HepG2 (cell line): ENCODE measurements around the gene LATS1. TPM values are rescaled to one million over a fixed set of nuclear protein-coding genes. Genes with fewer than 3 reads are reported as not detected.
A peak's percentile ranks its signal among the peaks of the same experiment; 100 is the strongest.

ENCODE experiments used
- ARID2 ChIP-seq: sonication (generic); formaldehyde crosslinking; IDR thresholded peaks from 2 replicates; pipeline ENCODE4 v1.8.1; 2022; ENCODE audit warnings: mild to moderate bottlenecking, missing genetic modification reagents, borderline replicate concordance
- DMAP1 ChIP-seq: IDR thresholded peaks from 2 replicates; pipeline ENCODE4 v1.6.1; 2016
- FOSL2 ChIP-seq: sonication (generic); formaldehyde crosslinking; IDR thresholded peaks from 2 replicates; pipeline ENCODE4 v1.4.0; 2020; ENCODE audit warnings: missing genetic modification reagents
- GABPB1 ChIP-seq: IDR thresholded peaks from 2 replicates; pipeline ENCODE4 v1.6.1; 2016; ENCODE audit warnings: mild to moderate bottlenecking, missing genetic modification reagents, moderate library complexity, missing compliant biosample characterization
- KAT7 ChIP-seq: IDR thresholded peaks from 2 replicates; pipeline ENCODE4 v1.6.1; 2018; ENCODE audit warnings: borderline replicate concordance, missing compliant biosample characterization
- MAF1 ChIP-seq: sonication (generic); formaldehyde crosslinking; IDR thresholded peaks from 2 replicates; pipeline ENCODE4 v1.5.0; 2020; ENCODE audit warnings: missing genetic modification reagents, borderline replicate concordance
- MED1 ChIP-seq: sonication (generic); formaldehyde crosslinking; IDR thresholded peaks from 2 replicates; pipeline ENCODE4 v1.4.0; 2020; ENCODE audit warnings: missing genetic modification reagents
- RARA ChIP-seq: IDR thresholded peaks from 2 replicates; pipeline ENCODE4 v1.6.1; 2016; ENCODE audit warnings: missing genetic modification reagents, missing compliant biosample characterization
- REPIN1 ChIP-seq: sonication (generic); formaldehyde crosslinking; IDR thresholded peaks from 2 replicates; pipeline ENCODE4 v1.8.0; 2022; ENCODE audit warnings: missing genetic modification reagents, low read depth, mild to moderate bottlenecking, borderline replicate concordance
- ZFP82 ChIP-seq: sonication (generic); formaldehyde crosslinking; IDR thresholded peaks from 2 replicates; pipeline ENCODE4 v1.5.1; 2020; ENCODE audit warnings: mild to moderate bottlenecking, missing genetic modification reagents, borderline replicate concordance
- ZNF230 ChIP-seq: sonication (generic); formaldehyde crosslinking; IDR thresholded peaks from 2 replicates; pipeline ENCODE4 v1.4.0; 2020; ENCODE audit warnings: mild to moderate bottlenecking, missing genetic modification reagents
- ZNF263 ChIP-seq: sonication (generic); formaldehyde crosslinking; IDR thresholded peaks from 2 replicates; pipeline ENCODE4 v1.4.0; 2020; ENCODE audit warnings: missing genetic modification reagents
- ZNF761 ChIP-seq: sonication (generic); formaldehyde crosslinking; conservative IDR thresholded peaks from 2 replicates; pipeline ENCODE4 v1.4.0; 2020; ENCODE audit warnings: mild to moderate bottlenecking, missing genetic modification reagents
- ZNF766 ChIP-seq: sonication (generic); formaldehyde crosslinking; IDR thresholded peaks from 2 replicates; pipeline ENCODE4 v1.5.0; 2020; ENCODE audit warnings: missing genetic modification reagents, borderline replicate concordance
- ZNF772 ChIP-seq: sonication (generic); formaldehyde crosslinking; IDR thresholded peaks from 2 replicates; pipeline ENCODE4 v1.5.0; 2020; ENCODE audit warnings: mild to moderate bottlenecking, missing genetic modification reagents
- ZNF816 ChIP-seq: sonication (generic); formaldehyde crosslinking; IDR thresholded peaks from 2 replicates; pipeline ENCODE4 v1.8.0; 2022; ENCODE audit warnings: missing genetic modification reagents, mild to moderate bottlenecking, borderline replicate concordance
- polyA plus RNA-seq, 8 experiments: library from polyadenylated mRNA; depleted of rRNA in 3 of 8; stranded (reverse) in 7 of 8; unstranded in 1 of 8; fragments of >200 nt; fragmentation: Illumina TruSeq in 4 of 8; extraction: Trizol in 4 of 8; gene quantifications; 2 replicates each; pipeline versions ENCODE4 v1.2.1 to v1.2.3, GENCODE V29; 2011 to 2016; ENCODE audit warnings: low read depth in 4 of 8, missing spikeins in 1 of 8, mixed read lengths in 1 of 8; ENCODE audit not compliant: insufficient read depth in 1 of 8
- total RNA-seq, 5 experiments: library from RNA; depleted of rRNA; stranded (reverse); fragments of >200 nt; fragmentation: Illumina TruSeq; extraction: Trizol; gene quantifications; 2 replicates each; pipeline ENCODE4 v1.2.3, GENCODE V29; 2016; ENCODE audit warnings: low read depth in 1 of 5
- TF ChIP-seq, protein P1 (sequence below): sonication (generic); formaldehyde crosslinking; IDR thresholded peaks from 2 replicates; pipeline ENCODE4 v1.8.1; 2023; ENCODE audit warnings: mild to moderate bottlenecking, missing genetic modification reagents
- TF ChIP-seq, protein P2 (sequence below): sonication (generic); formaldehyde crosslinking; IDR thresholded peaks from 2 replicates; pipeline ENCODE4 v1.4.0; 2020; ENCODE audit warnings: missing genetic modification reagents

Gene LATS1
- total and polyA plus RNA-seq, 2 of the 13 experiments (the other 11 are each of a cell fraction or from before 2014, with no cell fraction given): 9.9 to 12.6 TPM

DNA sequence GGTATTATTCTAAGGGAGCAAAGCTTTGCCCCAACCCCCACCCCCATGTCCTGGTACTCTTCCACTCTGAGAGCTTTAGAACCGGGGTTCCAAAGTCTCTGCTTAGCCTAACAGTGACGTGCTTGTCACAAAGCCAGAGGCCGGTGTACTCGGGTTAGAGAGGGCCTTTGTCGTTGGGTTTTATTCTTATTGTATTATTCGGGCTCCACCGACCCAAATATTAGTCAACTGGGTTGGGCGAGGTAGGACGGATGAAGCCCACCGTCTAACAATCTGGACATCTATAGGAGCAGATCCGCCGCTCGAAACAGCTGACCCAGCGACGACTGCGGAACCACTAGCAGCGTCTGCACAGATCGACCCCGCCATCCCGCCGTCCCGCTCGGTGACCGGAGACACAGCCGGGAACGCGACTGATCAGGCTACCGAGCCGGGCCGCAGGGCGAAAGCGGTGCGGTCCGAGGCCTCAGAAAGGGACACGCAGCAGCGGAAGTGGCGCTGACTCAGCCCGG, 31.2 kb upstream of the LATS1 start (continued):
- TF ChIP-seq DMAP1 (CRISPR knock-in tag) (peak; percentile 59; the same call in 1 of the 2 replicates), MED1 (CRISPR knock-in tag) (peak; percentile 63; the same call in 1 of the 2 replicates), FOSL2 (CRISPR knock-in tag) (peak; percentile 91; the same call in 1 of the 2 replicates), ZFP82 (0 out of 2 replicates have a peak, but pooled peaks have one; percentile 63), ZNF766 (CRISPR knock-in tag) (0 out of 2 replicates have a peak, but pooled peaks have one; percentile 13), GABPB1 (CRISPR knock-in tag) (peak; percentile 90), ZNF263 (CRISPR knock-in tag) (0 out of 2 replicates have a peak, but pooled peaks have one; percentile 22), ARID2 (CRISPR knock-in tag) (peak; percentile 54; the same call in 1 of the 2 replicates), ZNF761 (0 out of 2 replicates have a peak, but pooled peaks have one; percentile 11), MAF1 (0 out of 2 replicates have a peak, but pooled peaks have one; percentile 59), REPIN1 (peak; percentile 49; the same call in 1 of the 2 replicates), KAT7 (CRISPR knock-in tag) (peak; percentile 12), ZNF816 (0 out of 2 replicates have a peak, but pooled peaks have one; percentile 50), ZNF230 (CRISPR knock-in tag) (0 out of 2 replicates have a peak, but pooled peaks have one; percentile 7), ZNF772 (CRISPR knock-in tag) (peak; percentile 45; the same call in 1 of the 2 replicates), RARA (CRISPR knock-in tag) (peak; percentile 31; the same call in 1 of the 2 replicates)
- TF ChIP-seq, protein P1, sequence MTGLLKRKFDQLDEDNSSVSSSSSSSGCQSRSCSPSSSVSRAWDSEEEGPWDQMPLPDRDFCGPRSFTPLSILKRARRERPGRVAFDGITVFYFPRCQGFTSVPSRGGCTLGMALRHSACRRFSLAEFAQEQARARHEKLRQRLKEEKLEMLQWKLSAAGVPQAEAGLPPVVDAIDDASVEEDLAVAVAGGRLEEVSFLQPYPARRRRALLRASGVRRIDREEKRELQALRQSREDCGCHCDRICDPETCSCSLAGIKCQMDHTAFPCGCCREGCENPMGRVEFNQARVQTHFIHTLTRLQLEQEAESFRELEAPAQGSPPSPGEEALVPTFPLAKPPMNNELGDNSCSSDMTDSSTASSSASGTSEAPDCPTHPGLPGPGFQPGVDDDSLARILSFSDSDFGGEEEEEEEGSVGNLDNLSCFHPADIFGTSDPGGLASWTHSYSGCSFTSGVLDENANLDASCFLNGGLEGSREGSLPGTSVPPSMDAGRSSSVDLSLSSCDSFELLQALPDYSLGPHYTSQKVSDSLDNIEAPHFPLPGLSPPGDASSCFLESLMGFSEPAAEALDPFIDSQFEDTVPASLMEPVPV (CRISPR knock-in tag): 0 out of 2 replicates have a peak, but pooled peaks have one; percentile 79
- TF ChIP-seq, protein P2, sequence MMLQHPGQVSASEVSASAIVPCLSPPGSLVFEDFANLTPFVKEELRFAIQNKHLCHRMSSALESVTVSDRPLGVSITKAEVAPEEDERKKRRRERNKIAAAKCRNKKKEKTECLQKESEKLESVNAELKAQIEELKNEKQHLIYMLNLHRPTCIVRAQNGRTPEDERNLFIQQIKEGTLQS (CRISPR knock-in tag): peak; percentile 77
- TF ChIP-seq, all 625 proteins: peak for 57; not testable (repeated sequence) for 568
